ENCODE data around the gene NEK4. TPM values are rescaled to one million over a fixed set of nuclear protein-coding genes. Genes with fewer than 3 reads are reported as not detected.
A peak's percentile ranks its signal among the peaks of the same experiment; 100 is the strongest.

The NEK4 gene
- total and polyA plus RNA-seq, 2 of the 13 experiments (the other 11 are each of a cell fraction or from before 2014, with no cell fraction given) = 16.5 to 38.0 TPM

GRCh38 chr3:52685709-52686691 is 84.7 kb downstream of the NEK4 start, which contains the start of the genes GNL3 and PBRM1 (continued):
- TF ChIP-seq JARID2 (CRISPR knock-in tag; IDR thresholded peaks at IDR 0.05; ENCODE audit: insufficient replicate concordance) = no peak
- no peak for TF ChIP-seq ZNF615 (CRISPR knock-in tag; IDR thresholded peaks at IDR 0.05; ENCODE audit: borderline replicate concordance)
- no peak for TF ChIP-seq ZFYVE20 (CRISPR knock-in tag; IDR thresholded peaks at IDR 0.05; ENCODE audit: borderline replicate concordance, low read depth)
- peak; percentile 39; the same call in 1 of the 2 replicates for TF ChIP-seq PRDM15 (CRISPR knock-in tag; IDR thresholded peaks at IDR 0.05)
- 0 out of 2 replicates have a peak, but pooled peaks have one; percentile 63 for TF ChIP-seq BATF2 (CRISPR knock-in tag; IDR thresholded peaks at IDR 0.05)
- TF ChIP-seq ATF4 (CRISPR knock-in tag; IDR thresholded peaks at IDR 0.05) = peak in 1 of 2 experiments; percentile 62; a peak in 2 of 4 replicates
- peak; percentile 96 for TF ChIP-seq ZNF619 (CRISPR knock-in tag; IDR thresholded peaks at IDR 0.05)
- TF ChIP-seq SNAPC5 (CRISPR knock-in tag; IDR thresholded peaks at IDR 0.05; ENCODE audit: borderline replicate concordance) = peak; percentile 83; the same call in 1 of the 2 replicates
- TF ChIP-seq CBX2 (IDR thresholded peaks at IDR 0.05; ENCODE audit: low read depth, low read length) = no peak
- no peak for TF ChIP-seq CBX2 (CRISPR knock-in tag; IDR thresholded peaks at IDR 0.05; ENCODE audit: low read depth)
- TF ChIP-seq ZNF20 (CRISPR knock-in tag; IDR thresholded peaks at IDR 0.05) = 0 out of 2 replicates have a peak, but pooled peaks have one; percentile 43
- TF ChIP-seq ZNF766 (CRISPR knock-in tag; IDR thresholded peaks at IDR 0.05; ENCODE audit: borderline replicate concordance) = peak; percentile 77; the same call in 1 of the 2 replicates
- TF ChIP-seq BHLHE40 (IDR thresholded peaks at IDR 0.05; ENCODE audit: low read length) = peak; percentile 63
- TF ChIP-seq HNRNPH1 (optimal IDR thresholded peaks at IDR 0.05; ENCODE audit: low read depth, low read length) = peak; percentile 53
- TF ChIP-seq ZSCAN29 (CRISPR knock-in tag; conservative IDR thresholded peaks at IDR 0.05) = no peak
- TF ChIP-seq HOXA9 (CRISPR knock-in tag; IDR thresholded peaks at IDR 0.05; ENCODE audit: borderline replicate concordance) = peak; percentile 65; the same call in 1 of the 2 replicates
- 0 out of 2 replicates have a peak, but pooled peaks have one; percentile 31 for TF ChIP-seq ZBTB37 (CRISPR knock-in tag; IDR thresholded peaks at IDR 0.05)
- peak; percentile 83 for TF ChIP-seq TFE3 (CRISPR knock-in tag; IDR thresholded peaks at IDR 0.05)
- no peak for TF ChIP-seq RFX1 (IDR thresholded peaks at IDR 0.05)

All from HepG2 (cell line).